NCI-H2196 treated with DMSO at 0.1 percent for 48 hours (cell line): Measurements from ENCODE around the gene TMEM61.

Experiments
- DNase-seq: peaks from one replicate; lab custom pipeline; 2025; ENCODE audit not compliant: unreplicated experiment; lab: John Stamatoyannopoulos, UW

Gene TMEM61

GRCh38 chr1:55037733-55038551 lies 57.5 kb downstream of the TMEM61 start:
- DNase-seq = no peak

- no peak for DNase-seq
Observed at GRCh38 chr1:55038552-55038838, 58.1 kb downstream of the TMEM61 start.

GRCh38 chr1:55038974-55039341 lies 58.5 kb downstream of the TMEM61 start:
- no peak for DNase-seq

GRCh38 chr1:55039342-55040082 lies 59.1 kb downstream of the TMEM61 start, which contains the start of gene PCSK9:
Gene PCSK9 (plus strand): TSS chr1:55039548. CDS start chr1:55039838, 290 bp downstream.
- no peak for DNase-seq

- DNase-seq = no peak
Observed at GRCh38 chr1:55040083-55040932, 59.9 kb downstream of the TMEM61 start.

- no peak for DNase-seq
Observed at GRCh38 chr1:55040933-55041494, 60.6 kb downstream of the TMEM61 start.

- DNase-seq = no peak
Observed at GRCh38 chr1:55041613-55042012, 61.2 kb downstream of the TMEM61 start.
